Naive thymus-derived CD4-positive, alpha-beta T cell (primary cell): Measurements from ENCODE around the gene LPP. TPM values are rescaled to one million over a fixed set of nuclear protein-coding genes. Genes with fewer than 3 reads are reported as not detected.

Experiments
- ATAC-seq: fragments of 150-1000 bp; cut with Tn5 transposase; 2 replicates; pipeline ENCODE4 v1.10.0; 2021; ENCODE audit warnings: mild to moderate bottlenecking, moderate library complexity
- CTCF ChIA-PET: fragments of 350-600 bp; sonication (Branson Sonifier 250); formaldehyde crosslinking; loops from one replicate; lab custom pipeline; 2021; ENCODE audit warnings: antibody characterized with exemption; lab: Charles Lee
- POLR2A ChIA-PET: fragments of 350-600 bp; sonication (Branson Sonifier 250); formaldehyde crosslinking; loops from one replicate; lab custom pipeline; 2021; ENCODE audit warnings: antibody characterized with exemption, inconsistent platforms; lab: Charles Lee
- DNase-seq, 9 donors: peaks; one replicate each; pipeline versions ENCODE4 v3.0.0 to v3.0.0-alpha.2; 2020 to 2022; ENCODE audit warnings: mixed read lengths in 1 of 9
- H3K27ac ChIP-seq: one replicate; pipeline ENCODE4 v1.7.0; 2013; ENCODE audit warnings: mild to moderate bottlenecking, low read depth, low read length, moderate library complexity
- H3K27me3 ChIP-seq, 2 donors: one replicate each; pipeline ENCODE4 v1.7.0; 2013; ENCODE audit warnings: low read length in 2 of 2, mild to moderate bottlenecking in 2 of 2, moderate library complexity in 2 of 2; ENCODE audit not compliant: control insufficient read depth in 2 of 2, insufficient read depth in 2 of 2
- H3K36me3 ChIP-seq, 3 experiments: 1 replicate in 2 of 3; 2 replicates in 1 of 3; pipeline ENCODE4 v1.7.0; 2013; ENCODE audit warnings: low read length in 3 of 3, mild to moderate bottlenecking in 3 of 3, moderate library complexity in 1 of 3; ENCODE audit not compliant: insufficient read depth in 3 of 3, control insufficient read depth in 2 of 3
- H3K4me1 ChIP-seq, 2 donors: one replicate each; pipeline ENCODE4 v1.7.0; 2013; ENCODE audit warnings: low read length in 2 of 2, mild to moderate bottlenecking in 2 of 2, moderate library complexity in 1 of 2; ENCODE audit not compliant: control insufficient read depth in 2 of 2, insufficient read depth in 2 of 2
- H3K4me3 ChIP-seq: 2 replicates; pipeline ENCODE4 v1.7.0; 2013; ENCODE audit warnings: mild to moderate bottlenecking, low read length
- H3K9me3 ChIP-seq, 3 experiments: 1 replicate in 2 of 3; 2 replicates in 1 of 3; pipeline ENCODE4 v1.7.0; 2013; ENCODE audit warnings: low read length in 3 of 3; ENCODE audit not compliant: control insufficient read depth in 2 of 3
- H3K27ac Mint-ChIP-seq, 9 donors: one replicate each; pipeline ENCODE4 v1.8.0; 2020 to 2022; ENCODE audit warnings: mixed read lengths in 9 of 9, mild to moderate bottlenecking in 8 of 9, moderate library complexity in 5 of 9, inconsistent platforms in 2 of 9
- H3K27me3 Mint-ChIP-seq, 5 donors: one replicate each; pipeline ENCODE4 v1.8.0; 2021 to 2022; ENCODE audit warnings: mixed read lengths in 5 of 5, mild to moderate bottlenecking in 1 of 5
- H3K36me3 Mint-ChIP-seq, 5 donors: one replicate each; pipeline ENCODE4 v1.8.0; 2020 to 2022; ENCODE audit warnings: mixed read lengths in 5 of 5, mild to moderate bottlenecking in 3 of 5, inconsistent platforms in 1 of 5
- H3K4me1 Mint-ChIP-seq, 7 donors: one replicate each; pipeline ENCODE4 v1.8.0; 2020 to 2022; ENCODE audit warnings: mixed read lengths in 7 of 7, mild to moderate bottlenecking in 3 of 7, inconsistent platforms in 1 of 7
- H3K4me3 Mint-ChIP-seq, 10 donors: one replicate each; pipeline ENCODE4 v1.8.0; 2020 to 2022; ENCODE audit warnings: mild to moderate bottlenecking in 10 of 10, mixed read lengths in 10 of 10, moderate library complexity in 6 of 10, inconsistent platforms in 2 of 10
- H3K9me3 Mint-ChIP-seq, 11 donors: one replicate each; pipeline ENCODE4 v1.8.0; 2020 to 2022; ENCODE audit warnings: mixed read lengths in 11 of 11, mild to moderate bottlenecking in 4 of 11, inconsistent platforms in 1 of 11, moderate library complexity in 1 of 11
- intact Hi-C, 2 donors: fragments of 100-400 bp; cut with micrococcal nuclease; formaldehyde crosslinking; loops; one replicate each; pipeline ENCODE4 v1.15.1; 2023
- polyA plus RNA-seq, 2 donors: library from polyadenylated mRNA; unstranded; fragments of 300-500 nt; fragmentation: Illumina TruSeq; gene quantifications; one replicate each; pipeline ENCODE4 v1.2.3, GENCODE V29; 2021
- total RNA-seq, 6 experiments: library from RNA in 5 of 6; stranded (reverse) in 5 of 6; gene quantifications; 1 replicate in 5 of 6; 2 replicates in 1 of 6; pipeline ENCODE4 v1.2.3 and lab custom pipeline; 2021 to 2026

The LPP gene
- total and polyA plus RNA-seq, 7 experiments from 2014 or later: 10.3 to 95.2 (median 19.5) TPM

- ATAC-seq (no peak), DNase-seq (no peak)
- Histone ChIP-seq H3K36me3 (no peaks in the 10 kb centered on the region), H3K4me1 (peaks cover 21 to 29% of the 10 kb centered on the region in 2 donors), H3K27ac (peak overlapping the region; percentile 75), H3K4me3 (peak overlapping the region; percentile 56), H3K9me3 (no peaks in the 10 kb centered on the region), H3K27me3 (no peaks in the 10 kb centered on the region)
- ChIA-PET POLR2A (interaction anchor here (1.7 to 1.9 kb wide), 2 partner anchors 10 to 414 kb away, joined by 4 to 7 read pairs; no protein-coding TSS in a partner anchor), CTCF (interaction anchor here (0.6 to 1.6 kb wide), 3 partner anchors 14 to 805 kb away, joined by 3 to 4 read pairs (median 3); no protein-coding TSS in a partner anchor)
- intact Hi-C loops: loop anchor here (1.0 to 10.0 kb wide), 18 partner anchors 15 to 993 kb away; partner anchors contain the start of genes BCL6 (in 2 of the 2) and RTP4 (in 1 of the 2)
- H3K27ac Mint-ChIP-seq: peak overlapping the region; percentile 58 to 98 (median 88)
- H3K9me3 Mint-ChIP-seq: no peaks in the 10 kb centered on the region
- H3K36me3 Mint-ChIP-seq: peaks cover 0 to 33% (median 0%) of the 10 kb centered on the region in 5 donors
- H3K4me3 Mint-ChIP-seq: peak overlapping the region; percentile 78 to 95 (median 88)
- H3K27me3 Mint-ChIP-seq: no peaks in the 10 kb centered on the region
- H3K4me1 Mint-ChIP-seq: peaks cover 43 to 66% (median 61%) of the 10 kb centered on the region in 7 donors
These were observed 1.0 kb downstream of the LPP start for GRCh38 chr3:188154809-188155574.

- H3K27ac ChIP-seq: no peak overlapping the region
- Mint-ChIP-seq H3K4me1 (peaks cover 51 to 74% (median 69%) of the 10 kb centered on the region in 7 donors), H3K4me3 (peak overlapping the region in 9 of 10 donors; percentile 1 to 95 (median 17)), H3K27ac (peak overlapping the region in 5 of 9 donors; percentile 3 to 98 (median 11)), H3K9me3 (no peaks in the 10 kb centered on the region), H3K36me3 (peaks cover 0 to 40% (median 6%) of the 10 kb centered on the region in 5 donors), H3K27me3 (no peaks in the 10 kb centered on the region)
- no peaks in the 10 kb centered on the region for H3K36me3 ChIP-seq
- ChIA-PET CTCF (no interaction called here), POLR2A (interaction anchor here (1.7 kb wide), 1 partner anchor 9 kb away, joined by 7 read pairs; no protein-coding TSS in a partner anchor)
- H3K4me1 ChIP-seq: peaks cover 21 to 29% of the 10 kb centered on the region in 2 donors
- H3K27me3 ChIP-seq: no peaks in the 10 kb centered on the region
- H3K9me3 ChIP-seq: no peaks in the 10 kb centered on the region
- ATAC-seq (no peak), DNase-seq (no peak)
- intact Hi-C loops: loop anchor here (5.0 to 10.0 kb wide), 4 partner anchors 46 to 889 kb away; partner anchors contain the start of gene RTP4 (in 1 of the 2)
- no peak overlapping the region for H3K4me3 ChIP-seq
These were observed 2.1 kb downstream of the LPP start for GRCh38 chr3:188156056-188156455.

- peaks cover 0 to 46% (median 8%) of the 10 kb centered on the region in 5 donors for H3K36me3 Mint-ChIP-seq
- H3K4me1 Mint-ChIP-seq: peaks cover 54 to 78% (median 72%) of the 10 kb centered on the region in 7 donors
- H3K27me3 ChIP-seq: no peaks in the 10 kb centered on the region
- H3K9me3 ChIP-seq: no peaks in the 10 kb centered on the region
- ChIA-PET POLR2A (no interaction called here), CTCF (no interaction called here)
- no peak for ATAC-seq
- no peaks in the 10 kb centered on the region for H3K9me3 Mint-ChIP-seq
- H3K36me3 ChIP-seq: no peaks in the 10 kb centered on the region
- peak overlapping the region in 3 of 10 donors; percentile 9 to 24 (median 22) for H3K4me3 Mint-ChIP-seq
- H3K27ac ChIP-seq: no peak overlapping the region
- peak overlapping the region in 4 of 9 donors; percentile 3 to 32 (median 14) for H3K27ac Mint-ChIP-seq
- H3K4me3 ChIP-seq: no peak overlapping the region
- DNase-seq: no peak
- no peaks in the 10 kb centered on the region for H3K27me3 Mint-ChIP-seq
- H3K4me1 ChIP-seq: peaks cover 21 to 29% of the 10 kb centered on the region in 2 donors
- intact Hi-C loops: loop anchor here (5.0 to 10.0 kb wide), 4 partner anchors 45 to 887 kb away; partner anchors contain the start of gene RTP4 (in 1 of the 2)
These were observed 3.5 kb downstream of the LPP start for GRCh38 chr3:188157407-188157806.

- peak overlapping the region in 5 of 9 donors; percentile 3 to 20 (median 12) for H3K27ac Mint-ChIP-seq
- H3K36me3 Mint-ChIP-seq: peaks cover 0 to 49% (median 8%) of the 10 kb centered on the region in 5 donors
- DNase-seq: no peak
- H3K4me1 Mint-ChIP-seq: peaks cover 55 to 73% (median 70%) of the 10 kb centered on the region in 7 donors
- intact Hi-C loops: loop anchor here (5.0 to 10.0 kb wide), 4 partner anchors 44 to 887 kb away; partner anchors contain the start of gene RTP4 (in 1 of the 2)
- ChIA-PET POLR2A (no interaction called here), CTCF (no interaction called here)
- no peaks in the 10 kb centered on the region for H3K9me3 Mint-ChIP-seq
- H3K36me3 ChIP-seq: no peaks in the 10 kb centered on the region
- no peak overlapping the region for H3K27ac ChIP-seq
- no peak overlapping the region for H3K4me3 ChIP-seq
- no peaks in the 10 kb centered on the region for H3K9me3 ChIP-seq
- H3K4me3 Mint-ChIP-seq: peak overlapping the region in 1 of 10 donors; percentile 14
- peaks cover 21 to 25% of the 10 kb centered on the region in 2 donors for H3K4me1 ChIP-seq
- no peaks in the 10 kb centered on the region for H3K27me3 ChIP-seq
- H3K27me3 Mint-ChIP-seq: no peaks in the 10 kb centered on the region
- no peak for ATAC-seq
These were observed 4.0 kb downstream of the LPP start for GRCh38 chr3:188157971-188158370.

- Histone ChIP-seq H3K27me3 (no peaks in the 10 kb centered on the region), H3K9me3 (no peaks in the 10 kb centered on the region), H3K27ac (no peak overlapping the region), H3K36me3 (no peaks in the 10 kb centered on the region), H3K4me3 (no peak overlapping the region), H3K4me1 (peaks cover 19 to 24% of the 10 kb centered on the region in 2 donors)
- no peak for DNase-seq
- H3K9me3 Mint-ChIP-seq: no peaks in the 10 kb centered on the region
- intact Hi-C loops: loop anchor here (5.0 to 10.0 kb wide), 4 partner anchors 43 to 886 kb away; partner anchors contain the start of gene RTP4 (in 1 of the 2)
- no peak for ATAC-seq
- H3K4me3 Mint-ChIP-seq: peak overlapping the region in 4 of 10 donors; percentile 6 to 38 (median 24)
- peak overlapping the region in 2 of 9 donors; percentile 18 to 19 for H3K27ac Mint-ChIP-seq
- ChIA-PET POLR2A (no interaction called here), CTCF (no interaction called here)
- H3K27me3 Mint-ChIP-seq: no peaks in the 10 kb centered on the region
- peaks cover 58 to 74% (median 70%) of the 10 kb centered on the region in 7 donors for H3K4me1 Mint-ChIP-seq
- peaks cover 0 to 51% (median 8%) of the 10 kb centered on the region in 5 donors for H3K36me3 Mint-ChIP-seq
These were observed 4.9 kb downstream of the LPP start for GRCh38 chr3:188158731-188159310.

- no peak overlapping the region for H3K27ac ChIP-seq
- DNase-seq (no peak), ATAC-seq (no peak)
- Mint-ChIP-seq H3K9me3 (no peaks in the 10 kb centered on the region), H3K27me3 (no peaks in the 10 kb centered on the region), H3K27ac (peak overlapping the region in 3 of 9 donors; percentile 2 to 25 (median 6)), H3K36me3 (peaks cover 0 to 52% (median 8%) of the 10 kb centered on the region in 5 donors), H3K4me3 (peak overlapping the region in 1 of 10 donors; percentile 3), H3K4me1 (peaks cover 59 to 77% (median 74%) of the 10 kb centered on the region in 7 donors)
- no peaks in the 10 kb centered on the region for H3K27me3 ChIP-seq
- no peaks in the 10 kb centered on the region for H3K36me3 ChIP-seq
- POLR2A ChIA-PET: interaction anchor here (0.5 to 1.2 kb wide), 2 partner anchors 8 to 415 kb away, joined by 3 read pairs; partner anchors contain the start of gene BCL6
- intact Hi-C loops: no loop called here
- no peaks in the 10 kb centered on the region for H3K9me3 ChIP-seq
- CTCF ChIA-PET: no interaction called here
- peaks cover 17 to 22% of the 10 kb centered on the region in 2 donors for H3K4me1 ChIP-seq
- H3K4me3 ChIP-seq: no peak overlapping the region
These were observed 6.8 kb downstream of the LPP start for GRCh38 chr3:188160751-188161150.
